ENCODE data around the gene ANXA2. TPM values are rescaled to one million over a fixed set of nuclear protein-coding genes. Genes with fewer than 3 reads are reported as not detected.

Gene ANXA2
- total RNA-seq, 2 donors from 2014 or later: 752 to 812 TPM

DNA sequence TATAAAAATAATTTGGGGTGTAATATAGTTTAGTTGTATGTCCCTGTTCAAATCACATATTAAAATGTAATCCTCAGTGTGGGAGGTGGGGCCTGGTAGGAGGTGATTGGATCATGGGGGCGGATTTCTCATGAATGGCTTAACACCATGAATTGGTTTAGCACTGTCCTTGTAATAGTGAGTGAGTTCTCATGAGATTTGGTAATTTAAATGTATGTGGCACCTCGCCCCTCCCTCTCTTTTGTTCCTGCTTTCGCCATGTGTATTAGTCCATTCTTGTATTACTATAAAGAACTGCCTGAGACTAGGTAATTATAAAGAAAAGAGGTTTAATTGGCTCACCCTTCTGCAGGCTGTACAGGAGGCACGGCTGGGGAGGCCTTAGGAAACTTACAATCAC, 83.9 kb downstream of the ANXA2 start:
- no peak for ATAC-seq (ENCODE audit: insufficient number of reproducible peaks, low FRiP score, low read depth)
- TF ChIP-seq, protein P1, sequence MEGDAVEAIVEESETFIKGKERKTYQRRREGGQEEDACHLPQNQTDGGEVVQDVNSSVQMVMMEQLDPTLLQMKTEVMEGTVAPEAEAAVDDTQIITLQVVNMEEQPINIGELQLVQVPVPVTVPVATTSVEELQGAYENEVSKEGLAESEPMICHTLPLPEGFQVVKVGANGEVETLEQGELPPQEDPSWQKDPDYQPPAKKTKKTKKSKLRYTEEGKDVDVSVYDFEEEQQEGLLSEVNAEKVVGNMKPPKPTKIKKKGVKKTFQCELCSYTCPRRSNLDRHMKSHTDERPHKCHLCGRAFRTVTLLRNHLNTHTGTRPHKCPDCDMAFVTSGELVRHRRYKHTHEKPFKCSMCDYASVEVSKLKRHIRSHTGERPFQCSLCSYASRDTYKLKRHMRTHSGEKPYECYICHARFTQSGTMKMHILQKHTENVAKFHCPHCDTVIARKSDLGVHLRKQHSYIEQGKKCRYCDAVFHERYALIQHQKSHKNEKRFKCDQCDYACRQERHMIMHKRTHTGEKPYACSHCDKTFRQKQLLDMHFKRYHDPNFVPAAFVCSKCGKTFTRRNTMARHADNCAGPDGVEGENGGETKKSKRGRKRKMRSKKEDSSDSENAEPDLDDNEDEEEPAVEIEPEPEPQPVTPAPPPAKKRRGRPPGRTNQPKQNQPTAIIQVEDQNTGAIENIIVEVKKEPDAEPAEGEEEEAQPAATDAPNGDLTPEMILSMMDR (IDR thresholded peaks at IDR 0.05): no peak
- no peaks in the 10 kb centered on the region for H3K9me3 ChIP-seq
- no peak overlapping the region for H3K4me3 ChIP-seq
- DNase-seq (ENCODE audit: low spot score): no peak
- H3K27ac ChIP-seq: no peak overlapping the region
- no peaks in the 10 kb centered on the region for H3K4me1 ChIP-seq (ENCODE audit: control insufficient read depth in 1 of 2, low read depth in 2 of 2)
- H3K27me3 ChIP-seq (replicated peaks; ENCODE audit: insufficient read depth): no peaks in the 10 kb centered on the region
- H3K36me3 ChIP-seq: no peaks in the 10 kb centered on the region

DNA sequence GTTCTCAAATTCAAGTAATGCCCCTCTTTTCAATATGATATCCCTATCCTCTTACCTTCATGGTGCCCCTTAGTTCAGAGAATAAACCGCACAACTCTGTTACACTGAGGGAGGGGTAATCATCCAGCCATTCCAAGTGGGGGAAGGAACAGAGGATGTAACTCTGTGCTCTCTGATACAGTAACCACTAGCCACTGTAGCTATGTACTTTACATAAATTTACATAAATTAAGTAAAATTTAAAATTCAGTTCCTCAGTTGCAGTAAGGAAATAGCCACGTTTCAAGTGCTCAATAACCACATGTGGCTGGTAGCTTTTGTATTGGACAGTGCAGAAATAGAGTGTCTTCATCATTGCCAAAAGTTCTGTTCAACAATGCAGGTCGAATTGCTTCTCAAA, 90.8 kb downstream of the ANXA2 start:
- Histone ChIP-seq H3K27ac (no peak overlapping the region), H3K4me1 (ENCODE audit: control insufficient read depth in 1 of 2, low read depth in 2 of 2) (no peaks in the 10 kb centered on the region), H3K4me3 (no peak overlapping the region), H3K9me3 (no peaks in the 10 kb centered on the region), H3K36me3 (no peaks in the 10 kb centered on the region), H3K27me3 (replicated peaks; ENCODE audit: insufficient read depth) (no peaks in the 10 kb centered on the region)
- TF ChIP-seq, protein P1 (IDR thresholded peaks at IDR 0.05): no peak
- ATAC-seq (ENCODE audit: insufficient number of reproducible peaks, low FRiP score, low read depth): no peak
- no peak for DNase-seq (ENCODE audit: low spot score)

DNA sequence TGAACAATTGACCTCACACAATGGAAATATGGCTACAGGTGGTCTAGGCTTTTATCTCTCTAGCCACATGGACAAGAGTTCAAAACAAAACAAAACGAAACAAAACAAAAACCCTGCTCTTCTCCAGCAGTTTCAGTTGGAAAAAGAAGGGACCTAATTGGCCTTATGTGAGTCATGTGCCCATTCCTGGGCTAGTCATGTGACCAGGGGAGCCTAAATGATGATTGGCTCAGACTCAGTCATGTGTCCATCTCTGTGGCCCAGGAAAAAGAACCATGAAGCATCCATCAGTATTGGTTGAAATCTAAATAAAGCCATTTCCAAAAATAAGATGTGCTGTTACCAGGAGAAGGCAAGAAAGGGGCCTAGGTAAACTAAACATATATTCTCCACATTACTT, 96.8 kb downstream of the ANXA2 start:
- H3K36me3 ChIP-seq: no peaks in the 10 kb centered on the region
- H3K4me3 ChIP-seq: no peak overlapping the region
- no peaks in the 10 kb centered on the region for H3K9me3 ChIP-seq
- no peaks in the 10 kb centered on the region for H3K4me1 ChIP-seq (ENCODE audit: control insufficient read depth in 1 of 2, low read depth in 2 of 2)
- no peak for ATAC-seq (ENCODE audit: insufficient number of reproducible peaks, low FRiP score, low read depth)
- no peak overlapping the region for H3K27ac ChIP-seq
- no peak for DNase-seq (ENCODE audit: low spot score)
- no peaks in the 10 kb centered on the region for H3K27me3 ChIP-seq (replicated peaks; ENCODE audit: insufficient read depth)
- TF ChIP-seq, protein P1 (IDR thresholded peaks at IDR 0.05): no peak

DNA sequence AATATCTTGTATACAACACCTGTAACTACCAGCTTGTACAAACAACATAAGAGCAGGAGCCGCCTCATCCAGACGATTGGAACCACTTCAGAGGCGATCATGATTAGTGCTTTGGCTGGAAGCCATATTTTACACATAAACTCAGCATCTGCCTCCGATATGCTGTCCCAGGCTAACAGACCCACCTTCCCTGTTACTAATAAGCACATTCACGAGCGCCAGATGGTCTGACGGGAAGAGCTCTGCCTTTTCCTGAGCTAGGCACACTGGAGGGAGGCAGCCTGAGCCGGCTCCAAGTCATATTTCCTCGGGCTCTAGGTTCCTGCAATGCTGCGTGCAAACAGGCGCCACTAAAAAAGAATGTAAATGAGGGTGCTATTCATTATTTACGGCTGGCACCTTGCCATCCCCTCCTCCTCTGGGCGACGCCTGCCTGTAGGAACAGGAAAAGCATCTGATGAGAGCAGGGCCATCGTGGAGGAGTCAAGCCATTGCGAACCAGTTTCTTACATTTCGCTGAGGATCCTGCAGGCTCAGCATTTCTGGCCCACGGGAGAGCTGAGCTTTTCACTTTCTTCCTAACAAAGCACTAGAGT, 98.2 kb downstream of the ANXA2 start:
- ATAC-seq (ENCODE audit: insufficient number of reproducible peaks, low FRiP score, low read depth) (no peak), DNase-seq (ENCODE audit: low spot score) (no peak)
- Histone ChIP-seq H3K36me3 (no peaks in the 10 kb centered on the region), H3K9me3 (no peaks in the 10 kb centered on the region), H3K27me3 (replicated peaks; ENCODE audit: insufficient read depth) (no peaks in the 10 kb centered on the region), H3K27ac (no peak overlapping the region), H3K4me1 (ENCODE audit: control insufficient read depth in 1 of 2, low read depth in 2 of 2) (no peaks in the 10 kb centered on the region), H3K4me3 (no peak overlapping the region)
- TF ChIP-seq, protein P1 (IDR thresholded peaks at IDR 0.05): no peak

Other genes with a start within 250 kb of the ANXA2 start
- 10 to 100 TPM; 19.4 to 57.2 TPM for gene ICE2, start 81.2 kb upstream of the ANXA2 start, total RNA-seq

Data from thoracic aorta (tissue), 2 donors.